Stimulated activated CD8-positive, alpha-beta memory T cell treated with anti-CD3 and anti-CD28 coated beads, Interleukin-7, amount 100 ng/mL, for 1 hour (primary cell): ENCODE measurements around the gene ZNF627.
"Not testable (repeated sequence)": the region's sequence is repeated elsewhere in the genome, so short reads cannot be mapped to it uniquely, and the experiment has no call there.

ENCODE experiments used
- DNase-seq, 2 donors: peaks; one replicate each; pipeline ENCODE4 v3.0.0-alpha.2; 2020; ENCODE audit warnings: low read depth in 2 of 2

ZNF627 gene

DNA sequence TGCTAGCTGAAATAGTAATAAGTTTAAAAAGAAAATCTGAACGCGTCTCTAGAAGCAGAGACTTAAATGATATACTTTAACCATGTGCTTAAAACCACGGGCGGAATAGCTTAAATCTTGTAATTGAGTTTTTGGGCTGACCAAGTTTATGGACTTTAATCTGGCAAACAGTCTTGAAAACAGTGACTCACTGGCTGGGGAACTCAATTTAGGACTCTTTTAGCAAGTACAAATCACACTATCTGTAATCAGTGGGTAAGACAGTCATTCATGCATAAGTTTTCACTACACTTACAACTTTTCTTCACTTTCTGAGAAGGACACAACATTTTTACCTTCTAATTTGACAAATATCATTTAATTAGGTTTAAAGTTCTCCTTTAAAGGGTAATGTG lies 26.8 kb downstream of the ZNF627 start:
- no peak for DNase-seq

DNA sequence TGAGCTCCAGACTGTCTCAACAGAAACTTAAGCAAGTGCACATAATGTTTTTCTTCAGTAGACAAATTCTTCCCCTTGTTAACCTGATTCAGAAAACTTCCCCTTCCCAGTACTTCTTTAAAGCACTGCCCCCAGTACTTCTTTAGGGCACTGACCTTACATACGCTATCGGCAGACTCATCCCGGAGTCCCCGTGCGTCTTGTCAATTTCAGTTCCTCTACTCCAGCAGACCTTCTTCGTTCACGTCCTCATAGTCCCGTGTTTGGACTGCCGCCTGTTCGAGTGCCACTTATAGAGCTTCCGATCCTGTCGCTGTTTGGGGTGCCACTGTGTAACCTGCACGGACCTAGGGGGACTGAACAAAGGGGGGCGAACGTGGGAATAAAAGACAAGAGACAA lies 29.0 kb downstream of the ZNF627 start:
- no peak for DNase-seq

DNA sequence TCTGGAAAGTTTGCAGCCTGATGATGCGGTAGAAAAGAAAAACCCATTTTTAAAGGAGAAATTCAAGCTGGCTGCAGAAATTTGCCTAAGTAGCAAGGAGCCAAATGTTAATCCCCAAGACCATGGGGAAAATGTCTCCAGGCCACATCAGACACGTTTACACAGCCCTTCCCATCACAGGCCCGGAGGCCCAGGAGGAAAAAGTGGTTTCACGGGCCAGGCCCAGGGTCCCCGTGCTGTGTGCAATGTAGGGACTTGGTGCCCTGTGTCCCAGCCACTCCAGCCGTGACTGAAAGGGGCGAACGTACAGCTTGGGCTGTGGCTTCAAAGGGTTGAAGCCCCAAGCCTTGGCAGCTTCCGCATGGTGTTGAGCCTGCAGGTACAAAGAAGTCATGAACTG lies 35.9 kb downstream of the ZNF627 start:
- DNase-seq, result no peak

DNA sequence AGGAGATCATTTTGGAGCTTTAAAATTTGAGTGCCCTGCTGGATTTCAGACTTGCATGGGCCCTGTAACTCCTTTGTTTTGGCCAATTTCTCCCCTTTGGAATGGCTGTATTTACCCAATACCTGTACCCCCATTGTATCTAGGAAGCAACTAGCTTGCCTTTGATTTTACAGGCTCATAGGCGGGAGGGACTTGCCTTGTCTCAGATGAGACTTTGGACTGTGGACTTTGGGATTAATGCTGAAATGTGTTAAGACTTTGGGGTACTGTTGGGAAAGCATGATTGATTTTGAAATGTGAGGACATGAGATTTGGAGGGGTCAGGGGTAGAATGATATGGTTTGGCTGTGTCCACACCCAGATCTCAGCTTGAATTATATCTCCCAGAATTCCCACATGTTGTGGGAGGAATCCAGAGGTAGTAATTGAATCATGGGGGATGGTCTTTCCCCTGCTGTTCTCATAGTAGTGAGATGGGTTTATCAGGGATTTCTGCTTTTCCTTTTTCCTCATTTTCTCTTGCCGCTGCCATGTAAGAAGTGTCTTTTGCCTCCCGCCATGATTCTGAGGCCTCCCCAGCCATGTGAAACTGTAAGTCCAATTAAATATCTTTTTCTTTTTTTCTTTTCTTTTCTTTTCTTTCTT lies 36.9 kb downstream of the ZNF627 start:
- DNase-seq, result not testable (repeated sequence)

DNA sequence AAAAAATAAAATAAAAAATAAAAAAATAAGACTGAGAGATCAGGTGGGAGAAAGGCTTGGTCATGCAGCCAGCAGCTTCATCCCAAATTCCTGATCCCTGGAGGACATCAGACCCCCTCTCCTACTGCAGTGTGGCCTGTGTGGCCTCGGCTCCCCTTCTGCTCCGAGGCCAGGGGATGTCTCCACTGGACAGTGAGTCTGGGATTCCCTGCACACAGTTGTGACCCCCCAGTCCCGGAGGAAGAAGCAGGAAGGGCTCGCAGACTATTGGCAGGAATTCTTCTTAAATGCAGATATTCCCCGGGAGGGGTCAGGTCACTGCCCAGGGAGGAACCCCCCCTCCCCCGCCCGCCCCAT lies 41.9 kb downstream of the ZNF627 start:
- DNase-seq, result no peak

DNA sequence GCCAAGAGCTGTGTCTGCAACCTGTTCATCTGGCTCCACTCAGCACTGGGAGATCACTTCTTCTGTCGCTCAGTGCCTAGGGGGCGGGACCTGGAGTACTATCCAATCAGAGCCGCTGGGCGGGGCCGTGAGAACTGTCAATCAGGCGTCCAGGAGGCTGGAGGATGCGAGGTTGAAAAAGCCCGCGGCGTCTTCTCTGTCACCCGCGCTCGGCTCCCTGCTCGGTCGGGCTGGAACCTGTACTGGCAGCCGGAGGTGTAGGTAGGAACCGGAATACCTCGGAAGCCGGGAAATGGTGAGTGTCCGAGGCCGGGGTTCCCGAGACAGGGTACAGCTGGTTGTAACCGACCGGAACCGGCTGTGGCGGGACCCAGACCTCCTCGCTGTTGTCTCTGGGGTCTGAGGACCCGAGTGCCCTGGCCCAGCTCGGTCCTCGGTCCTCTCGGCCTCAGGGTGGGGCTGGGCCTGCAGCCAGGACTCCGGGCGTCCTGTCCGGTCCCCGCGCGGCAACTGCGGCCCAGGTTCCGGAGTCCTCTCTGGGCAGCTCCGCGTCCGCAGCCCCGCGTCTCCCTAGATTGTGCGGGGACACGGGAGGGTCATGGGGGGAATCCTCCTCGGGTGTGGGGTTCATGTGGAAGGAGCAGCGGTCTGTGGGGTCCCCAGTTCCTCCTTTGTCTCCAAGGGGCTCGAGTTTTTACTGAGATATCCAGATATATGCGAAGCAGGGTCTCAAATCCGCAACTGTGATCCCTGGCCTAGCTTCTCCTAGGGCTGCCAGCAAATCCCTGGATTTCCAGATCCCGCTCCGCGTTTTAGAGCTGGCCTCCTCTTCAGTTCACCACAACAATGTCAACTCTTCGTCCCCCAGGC lies 42.6 kb downstream of the ZNF627 start:
- peak; percentile 68 to 78 for DNase-seq

DNA sequence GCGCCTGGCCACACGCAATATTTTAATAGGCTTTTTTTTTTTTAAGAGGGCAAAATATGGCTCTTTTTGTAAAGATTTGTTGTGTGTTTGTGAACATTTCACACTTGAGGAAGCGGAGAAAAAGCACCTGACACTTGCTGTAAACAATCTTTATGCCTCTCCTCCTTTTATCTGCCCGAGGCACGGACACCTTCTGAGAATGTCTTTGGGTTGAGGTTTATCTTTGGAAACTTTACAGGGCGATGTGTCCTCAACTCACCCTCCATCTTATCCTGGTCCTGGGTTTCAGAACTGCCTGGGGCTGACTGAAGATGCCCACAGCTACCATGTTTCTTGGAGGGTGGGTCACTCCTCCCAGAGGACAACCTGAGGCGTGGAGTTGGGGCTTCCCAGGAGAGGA lies 44.0 kb downstream of the ZNF627 start:
- DNase-seq, result no peak

DNA sequence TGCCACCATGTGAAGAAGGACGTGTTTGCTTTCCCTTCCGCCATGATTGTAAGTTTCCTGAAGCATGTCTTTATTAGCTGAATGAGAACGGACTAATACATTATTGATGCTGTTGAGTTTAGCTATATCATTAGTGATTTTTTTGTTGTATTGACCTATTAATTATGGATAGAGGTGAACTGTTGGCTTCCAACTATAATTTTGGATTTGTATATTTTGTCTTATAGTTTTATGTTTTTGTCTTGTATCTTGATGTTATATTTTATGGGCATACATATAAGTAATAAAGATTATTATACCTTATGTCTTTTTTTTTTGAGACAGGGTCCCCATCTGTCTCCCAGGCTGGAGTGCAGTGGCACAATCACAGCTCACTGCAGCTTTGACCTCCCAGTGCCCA lies 45.6 kb downstream of the ZNF627 start:
- DNase-seq, result no peak

DNA sequence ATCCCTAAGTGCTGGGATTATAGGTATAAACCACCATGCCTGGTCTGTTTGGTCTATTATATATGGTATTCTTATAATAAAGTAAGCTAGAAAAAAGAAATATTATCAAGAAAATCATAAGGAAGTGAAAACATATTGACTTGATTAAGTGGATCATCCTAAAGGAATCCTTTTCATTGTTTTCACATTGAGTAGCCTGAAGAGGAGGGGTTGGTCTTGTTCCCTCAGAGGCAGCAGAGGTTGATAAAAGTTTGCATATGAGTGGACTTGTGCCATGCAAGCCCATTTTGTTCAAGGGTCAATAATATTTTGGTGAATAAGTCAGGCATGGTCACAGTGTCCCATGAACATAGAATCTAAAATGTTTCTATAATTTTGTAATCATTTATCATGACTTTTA lies 52.7 kb downstream of the ZNF627 start:
- no peak for DNase-seq

DNA sequence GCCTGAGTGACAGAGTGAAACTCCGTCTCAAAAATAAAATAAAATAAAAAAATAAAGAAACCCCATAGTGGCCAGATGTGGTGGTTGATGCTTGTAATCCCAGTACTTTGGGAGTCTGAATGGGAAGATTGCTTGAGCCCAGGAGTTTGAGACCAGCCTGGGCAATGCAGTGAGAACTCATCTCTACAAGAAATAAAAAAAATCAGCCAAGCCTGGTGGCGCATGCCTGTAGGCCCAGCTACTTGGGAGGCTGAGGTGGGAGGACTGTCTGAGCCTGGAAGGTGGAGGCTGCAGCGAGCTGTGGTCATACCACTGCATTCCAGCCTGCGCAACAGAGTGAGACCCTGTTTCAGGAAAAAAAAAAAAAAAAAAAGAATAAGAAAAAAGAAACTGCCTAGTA lies 53.8 kb downstream of the ZNF627 start:
- DNase-seq, result no peak

DNA sequence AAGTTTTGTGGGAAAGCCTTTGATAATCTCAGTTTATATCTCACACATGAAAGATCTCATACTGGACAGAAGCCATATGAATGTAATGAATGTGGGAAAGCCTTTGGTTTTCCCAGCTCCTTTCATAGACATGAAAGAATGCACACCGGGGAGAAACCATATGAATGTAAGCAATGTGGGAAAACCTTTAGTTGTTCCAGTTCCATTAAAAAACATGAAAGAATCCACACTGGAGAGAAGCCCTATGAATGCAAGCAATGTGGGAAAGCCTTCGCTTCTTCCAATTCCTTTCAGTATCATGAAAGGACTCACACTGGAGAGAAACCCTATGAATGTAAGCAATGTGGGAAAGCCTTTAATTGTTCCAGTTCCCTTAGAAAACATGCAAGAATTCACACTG lies 54.8 kb downstream of the ZNF627 start:
- DNase-seq, result no peak

DNA sequence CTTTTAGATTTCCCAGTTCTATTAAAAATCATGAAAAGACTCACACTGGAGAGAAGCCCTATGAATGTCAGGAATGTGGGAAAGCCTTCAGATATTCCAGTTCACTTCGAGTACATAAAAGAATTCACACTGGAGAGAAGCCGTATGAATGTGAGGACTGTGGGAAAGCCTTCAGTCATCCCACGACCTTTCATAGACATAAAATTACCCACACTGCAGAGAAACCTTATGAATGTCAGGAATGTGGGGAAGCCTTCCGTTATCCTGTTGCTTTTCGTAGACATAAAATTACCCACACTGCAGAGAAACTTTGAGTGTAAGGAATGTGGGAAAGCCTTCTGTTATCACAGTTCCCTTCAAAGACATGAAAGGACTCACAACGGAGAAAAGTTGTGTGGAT lies 55.2 kb downstream of the ZNF627 start:
- DNase-seq, result no peak

DNA sequence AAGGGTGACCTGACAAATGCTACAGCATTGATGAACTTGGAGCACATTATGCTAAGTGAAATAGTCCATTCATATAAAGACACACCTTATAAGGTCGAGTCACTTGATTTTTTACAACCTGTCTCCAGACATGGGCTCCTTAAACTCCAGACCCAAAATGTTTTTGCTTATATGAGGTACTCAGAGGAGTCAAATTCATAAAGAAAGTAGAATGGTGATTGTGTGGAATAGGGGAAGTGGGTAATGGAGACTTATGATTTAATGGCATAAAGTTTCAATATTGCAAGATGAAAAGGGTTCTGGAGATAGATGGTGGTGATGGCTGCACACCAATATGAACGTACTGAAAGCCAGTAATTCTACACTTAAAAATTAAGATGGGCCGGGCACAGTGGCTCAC lies 59.3 kb downstream of the ZNF627 start:
- DNase-seq, result no peak

DNA sequence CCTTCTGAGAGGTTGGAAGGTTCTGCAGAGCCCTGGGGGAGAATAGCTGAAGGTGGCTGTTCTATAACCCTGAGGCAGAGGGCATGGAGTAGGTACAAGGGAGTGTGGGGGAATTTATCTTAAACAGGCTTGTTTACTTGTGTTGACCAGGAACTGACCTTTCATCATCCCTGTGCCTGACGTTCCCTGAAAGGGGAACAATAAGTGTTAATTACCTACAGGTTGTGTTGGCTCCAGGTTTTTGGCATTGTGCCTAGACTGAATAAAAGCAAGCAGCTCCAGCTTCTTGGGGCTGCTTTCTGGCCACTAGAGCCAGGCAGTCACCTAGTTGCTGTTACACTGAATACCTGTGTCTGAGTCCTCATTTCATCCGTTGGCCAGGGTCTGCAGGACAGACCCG lies 60.0 kb downstream of the ZNF627 start:
- no peak for DNase-seq

DNA sequence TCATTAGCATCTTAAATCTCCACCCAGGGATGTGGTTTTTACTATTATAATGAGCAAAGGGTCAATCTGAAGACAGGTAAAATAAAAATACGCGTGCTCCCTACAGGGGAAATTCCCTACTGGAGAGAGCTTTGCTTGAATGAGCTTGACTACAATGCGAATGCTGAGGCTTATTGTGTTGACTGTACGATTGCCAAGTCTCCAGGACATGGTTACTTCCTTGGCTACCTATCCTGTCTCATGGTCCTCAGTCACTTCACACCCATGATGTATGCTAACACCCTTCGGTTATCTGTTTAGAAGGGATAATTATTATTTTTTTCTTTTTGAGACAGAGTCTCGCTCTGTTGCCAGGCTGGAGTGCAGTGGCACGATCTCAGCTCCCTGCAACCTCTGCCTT lies 61.7 kb downstream of the ZNF627 start:
- DNase-seq, result no peak

DNA sequence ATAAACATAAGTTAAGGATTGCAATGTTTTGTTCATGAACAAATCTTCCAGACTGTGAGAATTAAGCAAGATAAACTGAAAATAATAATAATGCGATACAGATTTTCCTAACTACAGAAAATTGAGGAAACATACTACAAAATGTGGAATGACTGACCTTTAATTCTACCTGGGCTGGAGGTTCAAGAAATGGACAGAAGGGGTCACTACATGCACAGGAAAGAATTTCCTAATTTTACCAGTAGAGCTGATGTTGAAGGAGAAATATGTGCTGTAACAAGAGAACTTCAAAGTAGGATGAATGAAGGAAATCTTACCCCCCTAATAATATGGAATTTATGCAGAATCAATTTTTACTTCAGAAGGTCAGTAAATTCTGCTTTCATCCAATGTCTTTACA lies 62.3 kb downstream of the ZNF627 start:
- no peak for DNase-seq

DNA sequence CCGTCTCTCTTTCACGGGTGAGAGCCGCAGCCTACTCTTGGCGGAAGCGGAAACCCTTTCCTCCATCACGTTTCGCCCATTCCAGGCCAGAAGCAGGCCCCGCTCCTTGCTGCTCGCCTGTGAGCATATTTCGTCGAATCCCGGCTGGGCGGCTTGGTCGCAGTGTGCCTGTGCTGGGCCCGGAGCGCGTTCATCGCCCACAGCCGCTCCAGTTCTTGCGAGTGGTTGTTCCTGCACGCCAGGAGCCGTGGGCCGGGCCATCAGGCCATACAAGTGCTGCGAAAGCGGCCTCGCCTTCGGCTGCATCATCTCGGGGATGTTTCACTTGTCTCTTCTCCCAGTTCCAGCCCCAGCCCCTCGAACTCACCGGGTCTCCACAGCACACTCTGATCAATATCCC lies 65.0 kb downstream of the ZNF627 start:
- no peak for DNase-seq

DNA sequence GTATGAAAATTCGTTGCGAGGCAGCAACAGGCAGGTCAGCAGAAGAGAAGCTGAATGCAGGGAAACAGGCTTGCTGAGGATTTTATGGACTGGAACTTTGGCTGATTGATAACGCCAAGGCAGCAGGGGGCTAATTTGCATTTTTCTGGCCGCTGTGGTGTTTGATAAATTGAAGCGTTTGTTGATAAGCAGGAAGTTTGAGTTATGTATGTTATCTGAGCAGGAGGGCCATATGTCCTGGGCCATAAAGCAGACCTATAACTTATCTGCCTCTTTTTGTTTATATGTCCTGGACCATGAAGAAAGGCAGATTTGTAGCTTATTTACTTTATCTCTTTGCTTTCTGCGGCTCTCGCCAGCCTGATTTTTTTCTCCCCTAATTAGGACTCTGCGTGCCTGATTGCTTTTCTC lies 65.9 kb downstream of the ZNF627 start:
- no peak for DNase-seq
